ENCODE results near the gene RRP1B. TPM values are rescaled to one million over a fixed set of nuclear protein-coding genes. Genes with fewer than 3 reads are reported as not detected.

The RRP1B gene
- total and polyA plus RNA-seq, 9 of the 15 experiments (the other 6 are each of a cell fraction or from before 2014, with no cell fraction given), result 6.8 to 66.6 (median 41.9) TPM

- TF ChIP-seq CREB3L1 (IDR thresholded peaks at IDR 0.05; ENCODE audit: borderline replicate concordance, low read depth) (no peak), NFE2L1 (tag; IDR thresholded peaks at IDR 0.05; ENCODE audit: borderline replicate concordance, low read depth) (no peak), MAZ (CRISPR knock-in tag; conservative IDR thresholded peaks at IDR 0.05 in 1 of 2, IDR thresholded peaks at IDR 0.05 in 1 of 2) (no peak), GABPB2 (CRISPR knock-in tag; conservative IDR thresholded peaks at IDR 0.05) (no peak)
These were observed 31.8 kb upstream of the RRP1B start (continued) for GRCh38 chr21:43627527-43627926.

- no peak for TF ChIP-seq ZFP36 (IDR thresholded peaks at IDR 0.05; ENCODE audit: low read depth, low read length, partially characterized antibody)
- no peak for TF ChIP-seq MTA3 (IDR thresholded peaks at IDR 0.05; ENCODE audit: borderline replicate concordance)
- TF ChIP-seq PURB (CRISPR knock-in tag; IDR thresholded peaks at IDR 0.05; ENCODE audit: low read depth), result no peak
- TF ChIP-seq E2F3 (CRISPR knock-in tag; IDR thresholded peaks at IDR 0.05), result no peak
- TF ChIP-seq TBL1XR1 (IDR thresholded peaks at IDR 0.05; ENCODE audit: low read length in 2 of 2), result no peak
- no peak for TF ChIP-seq POLR3A (IDR thresholded peaks at IDR 0.05; ENCODE audit: borderline replicate concordance, extremely low read depth, insufficient read depth, insufficient read length)
- TF ChIP-seq ATF1 (CRISPR knock-in tag; IDR thresholded peaks at IDR 0.05), result no peak
- no peak for TF ChIP-seq ATF1 (tag; IDR thresholded peaks at IDR 0.05)
- no peak for TF ChIP-seq FOXA1 (IDR thresholded peaks at IDR 0.05; ENCODE audit: borderline replicate concordance)
- no peak for TF ChIP-seq U2AF2 (optimal IDR thresholded peaks at IDR 0.05; ENCODE audit: low read depth, low read length)
- TF ChIP-seq ETS2 (tag; IDR thresholded peaks at IDR 0.05; ENCODE audit: borderline replicate concordance, poor library complexity, severe bottlenecking), result no peak
- TF ChIP-seq RBM25 (IDR thresholded peaks at IDR 0.05; ENCODE audit: low read depth, low read length, severe bottlenecking), result no peak
- no peak for TF ChIP-seq TCF15 (CRISPR knock-in tag; IDR thresholded peaks at IDR 0.05)
- no peak for TF ChIP-seq ESRRB (CRISPR knock-in tag; IDR thresholded peaks at IDR 0.05; ENCODE audit: borderline replicate concordance)
- no peak for TF ChIP-seq MCM3 (IDR thresholded peaks at IDR 0.05)
- peaks cover 2 to 18% of the 10 kb centered on the region in 2 experiments; a peak in 4 of 5 replicates for H3K27me3 ChIP-seq (ENCODE audit: control insufficient read depth in 2 of 2, insufficient read depth in 2 of 2, low read length in 2 of 2)
- in situ Hi-C loops (cut with MboI), result loop anchor here (25.0 kb wide), 1 partner anchor 469 kb away; the partner anchor contains the start of gene CRYAA
- H2AFZ ChIP-seq (ENCODE audit: low read depth, low read length), result no peak overlapping the region
- no peak overlapping the region for H3K27ac ChIP-seq (ENCODE audit: extremely low read depth, low read depth, low read length)
- H3K4me3 ChIP-seq, result no peak overlapping the region
- H4K20me1 ChIP-seq (replicated peaks; ENCODE audit: control insufficient read depth, insufficient read depth, low read length), result no peaks in the 10 kb centered on the region
- intact Hi-C loops (cut with micrococcal nuclease), result no loop called here
- POLR2A ChIA-PET, result interaction anchor here (0.8 kb wide), 1 partner anchor 20 kb away, joined by 3 read pairs; no protein-coding TSS in a partner anchor
- no peaks in the 10 kb centered on the region for H3K9me3 ChIP-seq (replicated peaks; ENCODE audit: control insufficient read depth, insufficient read depth, low read depth, low read length)
- H3K4me2 ChIP-seq (ENCODE audit: insufficient read depth, low read length), result no peak overlapping the region
- no peak overlapping the region for H3K9ac ChIP-seq (ENCODE audit: insufficient read depth in 1 of 2, low read depth in 2 of 2, low read length in 2 of 2)
- H3K79me2 ChIP-seq (ENCODE audit: control insufficient read depth, insufficient read depth, low read length), result no peaks in the 10 kb centered on the region
- no peak for DNase-seq (ENCODE audit: extremely low read depth in 1 of 4, low spot score in 3 of 4)
- FAIRE-seq, result no peak
- no peak for ATAC-seq
- no peaks in the 10 kb centered on the region for H3K36me3 ChIP-seq (ENCODE audit: control insufficient read depth, insufficient read depth, low read length)
- H3K4me1 ChIP-seq (replicated peaks in 1 of 2; ENCODE audit: control insufficient read depth in 2 of 2, insufficient read depth in 2 of 2, low read length in 2 of 2), result no peaks in the 10 kb centered on the region
- CTCF ChIA-PET (ENCODE audit: low intra/inter-chr PET ratio), result no interaction called here
- no TSS peak for BruUV-seq (replicated peaks)
- no peaks in the 10 kb centered on the region for H3K9me1 ChIP-seq (ENCODE audit: control insufficient read depth, insufficient read depth, low read length)
- whole genome bisulfite sequencing (ENCODE audit: insufficient coverage, low coverage, missing lambda C conversion rate), result 11% methylated on average over 10 of the region's 14 CpGs
These were observed 27.8 kb upstream of the RRP1B start for GRCh38 chr21:43631411-43632107.

Measured in K562 (cell line).